CD8-positive, alpha-beta memory T cell (primary cell): ENCODE data around the gene GOLGA6L2. TPM values are rescaled to one million over a fixed set of nuclear protein-coding genes. Genes with fewer than 3 reads are reported as not detected.

Source experiments
- CTCF ChIA-PET: fragments of 350-600 bp; sonication (Branson Sonifier 250); formaldehyde crosslinking; loops from one replicate; lab custom pipeline; 2021; ENCODE audit warnings: antibody characterized with exemption; lab: Charles Lee
- POLR2A ChIA-PET: fragments of 350-600 bp; sonication (Branson Sonifier 250); formaldehyde crosslinking; loops from one replicate; lab custom pipeline; 2021; ENCODE audit warnings: antibody characterized with exemption; lab: Charles Lee
- DNase-seq, 5 donors: peaks; one replicate each; pipeline versions ENCODE4 v3.0.0 to v3.0.0-alpha.2; 2020 to 2022; ENCODE audit warnings: mixed read lengths in 1 of 5
- H3K27ac ChIP-seq: one replicate; pipeline ENCODE4 v1.7.0; 2013; ENCODE audit warnings: low read depth, mild to moderate bottlenecking, low read length, moderate library complexity
- H3K27me3 ChIP-seq: 2 replicates; pipeline ENCODE4 v1.7.0; 2013; ENCODE audit warnings: low read length, mild to moderate bottlenecking; ENCODE audit not compliant: insufficient read depth, poor library complexity, severe bottlenecking
- H3K36me3 ChIP-seq: 2 replicates; pipeline ENCODE4 v1.7.0; 2013; ENCODE audit warnings: mild to moderate bottlenecking, low read length, moderate library complexity; ENCODE audit not compliant: insufficient read depth
- H3K4me1 ChIP-seq: 2 replicates; pipeline ENCODE4 v1.7.0; 2013; ENCODE audit warnings: mild to moderate bottlenecking, low read length, moderate library complexity; ENCODE audit not compliant: insufficient read depth
- H3K4me3 ChIP-seq: 2 replicates; pipeline ENCODE4 v1.7.0; 2013; ENCODE audit warnings: mild to moderate bottlenecking, low read length
- H3K9me3 ChIP-seq: 2 replicates; pipeline ENCODE4 v1.7.0; 2013; ENCODE audit warnings: mild to moderate bottlenecking, low read length
- H3K27ac Mint-ChIP-seq, 8 donors: one replicate each; pipeline ENCODE4 v1.8.0; 2020 to 2021; ENCODE audit warnings: mixed read lengths in 8 of 8, mild to moderate bottlenecking in 6 of 8, inconsistent platforms in 3 of 8, moderate library complexity in 3 of 8
- H3K27me3 Mint-ChIP-seq, 2 donors: one replicate each; pipeline ENCODE4 v1.8.0; 2020 to 2021; ENCODE audit warnings: mixed read lengths in 2 of 2, mild to moderate bottlenecking in 1 of 2, moderate library complexity in 1 of 2
- H3K36me3 Mint-ChIP-seq, 3 donors: one replicate each; pipeline ENCODE4 v1.8.0; 2020 to 2021; ENCODE audit warnings: mixed read lengths in 3 of 3, inconsistent platforms in 1 of 3, mild to moderate bottlenecking in 1 of 3
- H3K4me1 Mint-ChIP-seq, 3 donors: one replicate each; pipeline ENCODE4 v1.8.0; 2020 to 2021; ENCODE audit warnings: mixed read lengths in 3 of 3, inconsistent platforms in 1 of 3, mild to moderate bottlenecking in 1 of 3
- H3K4me3 Mint-ChIP-seq, 7 donors: one replicate each; pipeline ENCODE4 v1.8.0; 2020 to 2021; ENCODE audit warnings: mixed read lengths in 7 of 7, mild to moderate bottlenecking in 6 of 7, moderate library complexity in 4 of 7, inconsistent platforms in 2 of 7
- H3K9me3 Mint-ChIP-seq, 5 donors: one replicate each; pipeline ENCODE4 v1.8.0; 2020 to 2022; ENCODE audit warnings: mixed read lengths in 5 of 5, mild to moderate bottlenecking in 3 of 5, moderate library complexity in 2 of 5, inconsistent platforms in 1 of 5
- polyA plus RNA-seq: library from polyadenylated mRNA; unstranded; fragments of 300-500 nt; fragmentation: Illumina TruSeq; gene quantifications from one replicate; pipeline ENCODE4 v1.2.3, GENCODE V29; 2021
- total RNA-seq, 2 experiments: library from RNA; stranded (reverse); gene quantifications; one replicate each; pipeline ENCODE4 v1.2.3, GENCODE V29; 2021

The GOLGA6L2 gene
- total and polyA plus RNA-seq, 3 experiments from 2014 or later: not detected

DNA sequence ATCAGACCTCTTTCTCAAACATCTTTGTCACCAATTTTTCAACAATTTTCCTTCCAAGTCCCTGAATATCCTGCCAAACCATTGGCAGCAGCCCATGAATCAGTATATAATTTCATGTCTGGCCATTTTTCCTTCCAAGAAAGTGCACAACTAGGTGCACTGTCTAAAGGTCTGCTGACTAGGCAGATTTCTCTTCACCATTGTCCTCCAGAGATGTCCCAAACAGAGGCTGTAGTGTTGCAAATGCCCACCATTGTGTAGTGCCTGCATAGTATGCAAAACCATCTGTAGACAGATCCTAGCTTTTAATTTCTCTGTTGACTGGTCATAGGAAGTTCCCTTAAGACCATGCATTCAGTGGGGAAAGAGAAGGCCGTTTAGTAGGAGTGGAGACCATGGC, 25.0 kb upstream of the GOLGA6L2 start:
- peaks cover 0 to 1% (median 0%) of the 10 kb centered on the region in 5 donors for H3K9me3 Mint-ChIP-seq
- Histone ChIP-seq H3K4me1 (no peaks in the 10 kb centered on the region), H3K27ac (no peak overlapping the region), H3K27me3 (no peaks in the 10 kb centered on the region), H3K4me3 (no peak overlapping the region), H3K36me3 (no peaks in the 10 kb centered on the region), H3K9me3 (no peaks in the 10 kb centered on the region)
- H3K27me3 Mint-ChIP-seq: peaks cover 0 to 4% of the 10 kb centered on the region in 2 donors
- ChIA-PET POLR2A (no interaction called here), CTCF (no interaction called here)
- no peak overlapping the region for H3K4me3 Mint-ChIP-seq
- H3K4me1 Mint-ChIP-seq: no peaks in the 10 kb centered on the region
- no peaks in the 10 kb centered on the region for H3K36me3 Mint-ChIP-seq
- DNase-seq: no peak
- no peak overlapping the region for H3K27ac Mint-ChIP-seq

DNA sequence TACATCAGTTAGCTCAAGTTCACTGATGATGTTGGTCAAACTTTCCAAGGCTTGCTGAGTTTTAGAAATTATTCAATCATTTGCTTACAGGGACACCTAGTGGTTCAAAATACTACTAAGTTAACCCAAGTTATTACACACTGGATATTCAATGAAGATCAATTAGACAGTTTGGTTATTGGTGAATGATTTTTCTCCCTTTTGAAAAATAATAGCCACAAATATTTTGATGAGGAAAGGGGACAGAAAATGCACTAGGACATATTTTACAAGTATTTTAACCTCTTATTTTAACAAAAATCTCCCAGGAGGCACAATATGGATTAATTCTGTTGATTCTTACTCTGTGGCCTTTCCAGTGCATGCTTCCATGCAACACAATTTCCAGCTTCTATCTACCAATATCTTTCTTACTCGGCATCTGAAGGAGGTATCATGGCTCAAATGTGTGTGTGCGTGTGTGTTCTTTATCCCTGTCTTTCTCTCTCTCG, 20.1 kb upstream of the GOLGA6L2 start:
- no peak overlapping the region for H3K4me3 Mint-ChIP-seq
- Histone ChIP-seq H3K4me1 (no peaks in the 10 kb centered on the region), H3K9me3 (no peaks in the 10 kb centered on the region), H3K27ac (no peak overlapping the region), H3K36me3 (no peaks in the 10 kb centered on the region), H3K4me3 (no peak overlapping the region), H3K27me3 (no peaks in the 10 kb centered on the region)
- H3K27ac Mint-ChIP-seq: no peak overlapping the region
- H3K9me3 Mint-ChIP-seq: peaks cover 0 to 2% (median 0%) of the 10 kb centered on the region in 5 donors
- no peak for DNase-seq
- H3K36me3 Mint-ChIP-seq: no peaks in the 10 kb centered on the region
- ChIA-PET POLR2A (no interaction called here), CTCF (no interaction called here)
- H3K27me3 Mint-ChIP-seq: peaks cover 3 to 13% of the 10 kb centered on the region in 2 donors
- H3K4me1 Mint-ChIP-seq: no peaks in the 10 kb centered on the region

DNA sequence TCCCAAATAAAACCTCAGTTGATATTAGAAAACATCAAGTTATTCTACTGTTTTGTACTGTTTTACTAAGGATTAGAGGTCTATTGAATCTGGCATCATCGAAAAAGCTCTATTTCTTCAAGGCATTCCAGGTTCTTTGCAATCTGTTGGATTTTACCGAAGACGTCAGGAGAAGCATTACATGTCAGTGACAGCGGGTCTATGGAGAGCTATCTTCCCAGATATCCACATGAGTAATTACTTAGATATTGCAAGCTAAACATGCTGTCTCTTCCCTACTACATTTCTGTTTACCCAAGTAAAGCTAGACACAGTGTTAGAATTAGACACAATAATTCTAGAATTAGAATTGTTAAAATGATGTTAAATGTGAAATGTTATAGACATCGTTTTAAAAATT, 10.8 kb upstream of the GOLGA6L2 start:
- H3K9me3 Mint-ChIP-seq: peaks cover 0 to 2% (median 0%) of the 10 kb centered on the region in 5 donors
- ChIA-PET CTCF (no interaction called here), POLR2A (no interaction called here)
- no peaks in the 10 kb centered on the region for H3K36me3 Mint-ChIP-seq
- DNase-seq: no peak
- no peak overlapping the region for H3K4me3 Mint-ChIP-seq
- no peaks in the 10 kb centered on the region for H3K4me1 Mint-ChIP-seq
- Histone ChIP-seq H3K9me3 (no peaks in the 10 kb centered on the region), H3K27me3 (no peaks in the 10 kb centered on the region), H3K4me3 (no peak overlapping the region), H3K4me1 (no peaks in the 10 kb centered on the region), H3K27ac (no peak overlapping the region), H3K36me3 (no peaks in the 10 kb centered on the region)
- no peaks in the 10 kb centered on the region for H3K27me3 Mint-ChIP-seq
- H3K27ac Mint-ChIP-seq: no peak overlapping the region

DNA sequence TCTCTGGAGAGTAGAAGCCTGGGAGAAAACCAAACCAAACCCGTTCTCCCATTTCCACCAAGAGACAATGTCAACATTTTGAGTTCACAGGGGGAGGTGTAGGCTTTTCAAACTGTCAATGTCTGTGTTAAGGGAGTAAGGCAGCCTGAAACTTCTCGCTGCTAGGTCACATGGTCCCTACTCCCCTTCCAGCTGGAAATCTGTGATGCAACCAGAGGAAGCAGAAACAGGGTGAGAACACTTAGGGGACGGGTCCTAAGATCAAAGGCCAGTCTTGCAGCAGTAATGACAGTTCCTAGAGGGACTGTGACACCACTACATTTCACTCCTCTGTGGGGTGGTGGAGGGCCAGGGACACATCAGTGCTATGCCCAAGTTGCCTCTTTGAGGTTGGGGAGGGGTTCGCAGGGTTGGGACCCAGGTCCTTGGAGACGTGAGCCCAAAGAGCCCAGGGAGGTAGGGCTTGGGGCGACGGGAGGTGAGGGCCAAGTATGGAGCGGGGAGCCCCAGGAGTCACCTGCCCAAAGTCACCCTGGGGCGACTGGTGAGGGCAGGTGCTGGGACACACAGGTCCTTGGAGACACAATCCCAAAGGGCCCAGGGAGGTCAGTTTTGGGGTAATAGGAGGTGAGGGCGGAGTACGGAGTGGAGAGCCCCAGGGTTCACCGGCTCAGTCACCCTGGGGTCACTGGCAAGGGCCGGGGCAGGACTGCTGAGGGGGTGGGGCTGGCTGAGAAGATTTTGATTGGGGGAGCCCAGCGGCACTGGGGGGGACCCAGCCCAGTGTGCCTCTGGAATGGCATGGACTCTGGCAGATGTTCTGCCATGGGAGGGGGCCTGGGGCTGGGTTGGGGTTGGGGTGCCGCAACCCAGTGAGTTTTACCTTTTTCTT, 582 bp downstream of the GOLGA6L2 start:
- H3K27me3 Mint-ChIP-seq: peaks cover 2 to 4% of the 10 kb centered on the region in 2 donors
- no peak overlapping the region for H3K4me3 Mint-ChIP-seq
- Histone ChIP-seq H3K36me3 (no peaks in the 10 kb centered on the region), H3K9me3 (no peaks in the 10 kb centered on the region), H3K27me3 (no peaks in the 10 kb centered on the region), H3K4me1 (no peaks in the 10 kb centered on the region), H3K4me3 (no peak overlapping the region), H3K27ac (no peak overlapping the region)
- H3K36me3 Mint-ChIP-seq: no peaks in the 10 kb centered on the region
- H3K4me1 Mint-ChIP-seq: no peaks in the 10 kb centered on the region
- DNase-seq: no peak
- peaks cover 0 to 11% (median 4%) of the 10 kb centered on the region in 5 donors for H3K9me3 Mint-ChIP-seq
- no peak overlapping the region for H3K27ac Mint-ChIP-seq
- CTCF ChIA-PET: no interaction called here
- POLR2A ChIA-PET: no interaction called here

DNA sequence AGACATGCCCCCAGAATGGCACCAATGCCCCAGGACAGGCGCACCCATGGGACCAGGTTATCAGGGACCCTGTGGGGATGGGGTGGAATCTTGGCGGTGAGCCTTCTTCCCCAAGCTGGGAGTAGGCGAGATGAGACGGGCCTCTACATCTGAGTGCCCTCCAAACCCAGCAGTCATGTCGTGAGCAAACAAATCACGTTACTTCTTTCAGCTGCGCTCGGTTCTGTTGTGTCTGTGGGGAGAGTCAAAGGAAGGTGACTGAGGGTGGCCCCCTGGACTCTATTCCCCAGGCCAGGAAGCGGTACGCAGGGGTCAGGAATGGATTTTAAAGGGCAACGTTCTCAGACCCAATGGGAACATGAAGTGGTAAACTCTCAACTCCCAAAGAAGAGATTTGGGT, 2.8 kb downstream of the GOLGA6L2 start:
- DNase-seq: no peak
- Histone ChIP-seq H3K4me1 (no peaks in the 10 kb centered on the region), H3K4me3 (no peak overlapping the region), H3K9me3 (no peaks in the 10 kb centered on the region), H3K27me3 (no peaks in the 10 kb centered on the region), H3K27ac (no peak overlapping the region), H3K36me3 (no peaks in the 10 kb centered on the region)
- Mint-ChIP-seq H3K27ac (no peak overlapping the region), H3K9me3 (peaks cover 0 to 6% (median 2%) of the 10 kb centered on the region in 5 donors), H3K36me3 (no peaks in the 10 kb centered on the region), H3K27me3 (peaks cover 2 to 4% of the 10 kb centered on the region in 2 donors), H3K4me1 (no peaks in the 10 kb centered on the region), H3K4me3 (no peak overlapping the region)
- CTCF ChIA-PET: no interaction called here
- POLR2A ChIA-PET: no interaction called here

DNA sequence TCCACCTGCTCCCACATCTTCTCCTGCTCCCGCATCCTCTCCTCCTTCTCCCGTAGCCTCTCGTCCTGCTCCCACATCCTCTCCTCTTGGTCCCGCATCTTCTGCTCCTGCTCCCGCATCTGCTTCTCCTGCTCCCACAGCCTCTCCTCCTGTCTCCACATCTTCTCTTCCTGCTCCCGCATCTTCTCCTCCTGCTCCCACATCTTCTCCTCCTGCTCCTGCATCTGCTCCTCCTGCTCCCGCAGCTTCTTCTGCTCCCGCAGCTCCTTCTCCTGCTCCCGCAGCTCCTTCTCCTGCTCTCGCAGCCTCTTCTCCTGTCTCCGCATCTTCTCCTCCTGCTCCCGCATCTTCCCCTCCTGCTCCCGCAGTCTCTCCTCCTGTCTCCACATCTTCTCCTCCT, 5.8 kb downstream of the GOLGA6L2 start:
- CTCF ChIA-PET: no interaction called here
- Mint-ChIP-seq H3K4me3 (no peak overlapping the region), H3K27me3 (peaks cover 4 to 8% of the 10 kb centered on the region in 2 donors), H3K4me1 (no peaks in the 10 kb centered on the region), H3K36me3 (no peaks in the 10 kb centered on the region), H3K9me3 (peaks cover 0 to 4% (median 0%) of the 10 kb centered on the region in 5 donors), H3K27ac (no peak overlapping the region)
- H3K9me3 ChIP-seq: no peaks in the 10 kb centered on the region
- no peak overlapping the region for H3K27ac ChIP-seq
- no peak for DNase-seq
- no peaks in the 10 kb centered on the region for H3K27me3 ChIP-seq
- POLR2A ChIA-PET: no interaction called here
- no peak overlapping the region for H3K4me3 ChIP-seq
- no peaks in the 10 kb centered on the region for H3K4me1 ChIP-seq
- no peaks in the 10 kb centered on the region for H3K36me3 ChIP-seq

DNA sequence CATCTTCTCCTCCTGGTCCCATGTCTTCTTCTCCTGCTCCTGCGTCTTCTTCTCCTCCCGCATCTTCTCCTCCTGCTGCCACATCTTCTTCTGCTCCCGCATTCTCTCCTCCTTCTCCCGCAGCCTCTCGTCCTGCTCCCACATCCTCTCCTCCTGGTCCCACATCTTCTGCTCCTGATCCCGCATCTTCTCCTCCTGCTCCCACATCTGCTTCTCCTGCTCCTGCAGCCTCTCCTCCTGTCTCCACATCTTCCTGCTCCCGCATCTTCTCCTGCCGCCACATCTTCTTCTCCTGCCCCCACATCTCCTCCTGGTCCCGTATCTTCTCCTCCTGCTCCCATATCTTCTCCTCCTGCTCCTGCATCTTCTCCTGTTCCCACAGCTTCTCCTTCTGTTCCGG, 6.4 kb downstream of the GOLGA6L2 start:
- Mint-ChIP-seq H3K27ac (no peak overlapping the region), H3K4me3 (no peak overlapping the region), H3K27me3 (peaks cover 4 to 8% of the 10 kb centered on the region in 2 donors), H3K4me1 (no peaks in the 10 kb centered on the region), H3K9me3 (peaks cover 0 to 4% (median 0%) of the 10 kb centered on the region in 5 donors), H3K36me3 (no peaks in the 10 kb centered on the region)
- Histone ChIP-seq H3K9me3 (no peaks in the 10 kb centered on the region), H3K4me3 (no peak overlapping the region), H3K4me1 (no peaks in the 10 kb centered on the region), H3K27ac (no peak overlapping the region), H3K36me3 (no peaks in the 10 kb centered on the region), H3K27me3 (no peaks in the 10 kb centered on the region)
- POLR2A ChIA-PET: no interaction called here
- CTCF ChIA-PET: no interaction called here
- no peak for DNase-seq

DNA sequence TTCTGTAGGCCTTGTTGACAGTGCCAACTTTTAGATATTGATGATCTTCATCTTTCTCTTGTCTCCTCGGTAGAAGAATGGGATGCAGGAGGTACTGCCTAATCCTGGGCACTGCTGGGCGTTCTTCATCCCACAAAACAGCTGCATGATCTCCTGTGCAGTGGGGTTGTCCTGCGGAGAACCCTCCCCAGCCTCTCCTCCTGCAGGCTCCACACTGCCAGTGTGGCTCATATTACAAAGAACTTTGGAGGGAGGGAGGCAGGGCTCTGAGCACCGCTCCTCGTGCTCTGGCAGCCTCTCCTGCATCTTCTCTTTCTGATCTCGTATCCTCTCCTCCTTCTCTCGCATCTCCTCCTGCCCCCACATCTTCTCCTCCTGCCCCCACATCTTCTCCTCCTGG, 7.5 kb downstream of the GOLGA6L2 start:
- Histone ChIP-seq H3K9me3 (no peaks in the 10 kb centered on the region), H3K27ac (no peak overlapping the region), H3K4me1 (no peaks in the 10 kb centered on the region), H3K4me3 (no peak overlapping the region), H3K36me3 (no peaks in the 10 kb centered on the region), H3K27me3 (no peaks in the 10 kb centered on the region)
- Mint-ChIP-seq H3K36me3 (no peaks in the 10 kb centered on the region), H3K4me3 (no peak overlapping the region), H3K9me3 (peaks cover 0 to 4% (median 0%) of the 10 kb centered on the region in 5 donors), H3K4me1 (no peaks in the 10 kb centered on the region), H3K27ac (no peak overlapping the region), H3K27me3 (peaks cover 4 to 8% of the 10 kb centered on the region in 2 donors)
- CTCF ChIA-PET: no interaction called here
- DNase-seq: no peak
- POLR2A ChIA-PET: no interaction called here
